WTC11 (cell line): ENCODE data around the gene OR4D5. TPM values are rescaled to one million over a fixed set of nuclear protein-coding genes. Genes with fewer than 3 reads are reported as not detected.

Source experiments
- ATAC-seq: fragments of 200-7000 bp; cut with Tn5 transposase; 2 replicates; pipeline ENCODE4 v1.10.0; 2021; ENCODE audit warnings: mild to moderate bottlenecking, moderate library complexity
- CTCF ChIA-PET: fragments of 300-600 bp; sonication (Branson Sonifier 250); formaldehyde crosslinking; loops from one replicate; lab custom pipeline; 2021; ENCODE audit warnings: antibody characterized with exemption; lab: Charles Lee
- POLR2A ChIA-PET: fragments of 350-600 bp; sonication (Branson Sonifier 250); formaldehyde crosslinking; loops from one replicate; lab custom pipeline; 2021; ENCODE audit warnings: antibody characterized with exemption; lab: Charles Lee
- DNase-seq: peaks from one replicate; pipeline ENCODE4 v3.0.0; 2021; ENCODE audit warnings: low spot score
- H3K27ac Mint-ChIP-seq: 2 replicates; pipeline ENCODE4 v1.8.0; 2021; ENCODE audit warnings: mixed read lengths
- H3K27me3 Mint-ChIP-seq: 2 replicates; pipeline ENCODE4 v1.8.0; 2021; ENCODE audit warnings: low read depth, mild to moderate bottlenecking, moderate library complexity, mixed read lengths
- H3K36me3 Mint-ChIP-seq: 2 replicates; pipeline ENCODE4 v1.8.0; 2021; ENCODE audit warnings: mixed read lengths
- H3K4me1 Mint-ChIP-seq: 2 replicates; pipeline ENCODE4 v1.8.0; 2022; ENCODE audit warnings: mixed read lengths
- H3K4me3 Mint-ChIP-seq: 2 replicates; pipeline ENCODE4 v1.8.0; 2021; ENCODE audit warnings: mild to moderate bottlenecking, moderate library complexity, mixed read lengths
- H3K9me3 Mint-ChIP-seq: 2 replicates; pipeline ENCODE4 v1.8.0; 2021; ENCODE audit warnings: mixed read lengths
- CDX4 ChIP-seq: fragments of 250-450 bp; sonication (Bioruptor Pico); IDR thresholded peaks from 2 replicates; pipeline ENCODE4 v1.9.0; 2021; ENCODE audit warnings: moderate library complexity, mild to moderate bottlenecking, inconsistent platforms, borderline replicate concordance
- CREM ChIP-seq: sonication (generic); formaldehyde crosslinking; IDR thresholded peaks from 2 replicates; pipeline ENCODE4 v1.8.1; 2022; ENCODE audit warnings: mild to moderate bottlenecking, missing genetic modification reagents, moderate library complexity
- E2F1 ChIP-seq: sonication (generic); formaldehyde crosslinking; IDR thresholded peaks from 2 replicates; pipeline ENCODE4 v1.8.0; 2022; ENCODE audit warnings: mild to moderate bottlenecking, missing genetic modification reagents
- ELF4 ChIP-seq: sonication (generic); formaldehyde crosslinking; IDR thresholded peaks from 2 replicates; pipeline ENCODE4 v1.8.1; 2022; ENCODE audit warnings: low read depth, mild to moderate bottlenecking, moderate library complexity, missing genetic modification reagents
- ERG ChIP-seq: fragments of 250-450 bp; sonication (Bioruptor Pico); IDR thresholded peaks from 2 replicates; pipeline ENCODE4 v1.8.0; 2021; ENCODE audit warnings: mild to moderate bottlenecking
- FOXJ3 ChIP-seq: sonication (generic); formaldehyde crosslinking; IDR thresholded peaks from 2 replicates; pipeline ENCODE4 v1.9.0; 2021; ENCODE audit warnings: missing genetic modification reagents, mild to moderate bottlenecking, borderline replicate concordance
- IRF1 ChIP-seq: sonication (generic); formaldehyde crosslinking; IDR thresholded peaks from 2 replicates; pipeline ENCODE4 v1.8.0; 2023; ENCODE audit warnings: missing genetic modification reagents
- KAT7 ChIP-seq: sonication (generic); formaldehyde crosslinking; IDR thresholded peaks from 2 replicates; pipeline ENCODE4 v1.8.1; 2023; ENCODE audit warnings: missing genetic modification reagents, mild to moderate bottlenecking, borderline replicate concordance
- MYBL2 ChIP-seq: sonication (generic); formaldehyde crosslinking; IDR thresholded peaks from 2 replicates; pipeline ENCODE4 v1.8.1; 2023; ENCODE audit warnings: mild to moderate bottlenecking, moderate library complexity, missing genetic modification reagents
- NFE2L1 ChIP-seq: sonication (generic); formaldehyde crosslinking; IDR thresholded peaks from 2 replicates; pipeline ENCODE4 v1.8.1; 2023; ENCODE audit warnings: missing genetic modification reagents
- NR1H2 ChIP-seq: sonication (generic); formaldehyde crosslinking; IDR thresholded peaks from 2 replicates; pipeline ENCODE4 v1.9.0; 2021; ENCODE audit warnings: mild to moderate bottlenecking, moderate library complexity, missing genetic modification reagents
- NR3C1 ChIP-seq: sonication (generic); formaldehyde crosslinking; conservative IDR thresholded peaks from 2 replicates; pipeline ENCODE4 v1.8.1; 2023; ENCODE audit warnings: low read depth, mild to moderate bottlenecking, missing genetic modification reagents
- SMAD3 ChIP-seq: sonication (generic); formaldehyde crosslinking; IDR thresholded peaks from 2 replicates; pipeline ENCODE4 v1.8.0; 2022; ENCODE audit warnings: missing genetic modification reagents, mild to moderate bottlenecking, borderline replicate concordance
- SMAD4 ChIP-seq: sonication (generic); formaldehyde crosslinking; IDR thresholded peaks from 2 replicates; pipeline ENCODE4 v1.8.0; 2022; ENCODE audit warnings: mild to moderate bottlenecking, missing genetic modification reagents
- TEAD1 ChIP-seq: sonication (generic); formaldehyde crosslinking; IDR thresholded peaks from 2 replicates; pipeline ENCODE4 v1.8.0; 2022; ENCODE audit warnings: mild to moderate bottlenecking, missing genetic modification reagents
- ZMAT4 ChIP-seq: fragments of 250-450 bp; sonication (Bioruptor Pico); IDR thresholded peaks from 2 replicates; pipeline ENCODE4 v1.9.0; 2021; ENCODE audit warnings: mild to moderate bottlenecking
- ZNF232 ChIP-seq: sonication (generic); formaldehyde crosslinking; IDR thresholded peaks from 2 replicates; pipeline ENCODE4 v1.8.0; 2022; ENCODE audit warnings: mild to moderate bottlenecking, missing genetic modification reagents
- ZNF263 ChIP-seq: sonication (generic); formaldehyde crosslinking; IDR thresholded peaks from 2 replicates; pipeline ENCODE4 v1.8.1; 2022; ENCODE audit warnings: low read depth, mild to moderate bottlenecking, moderate library complexity, missing genetic modification reagents
- ZNF317 ChIP-seq: sonication (generic); formaldehyde crosslinking; IDR thresholded peaks from 2 replicates; pipeline ENCODE4 v1.8.1; 2023; ENCODE audit warnings: low read depth, mild to moderate bottlenecking, moderate library complexity, missing genetic modification reagents, borderline replicate concordance
- ZNF396 ChIP-seq: fragments of 250-450 bp; sonication (Bioruptor Pico); IDR thresholded peaks from 2 replicates; pipeline ENCODE4 v1.8.0; 2021; ENCODE audit warnings: mild to moderate bottlenecking, moderate library complexity, borderline replicate concordance
- ZNF425 ChIP-seq: fragments of 250-450 bp; sonication (Bioruptor Pico); conservative IDR thresholded peaks from 2 replicates; pipeline ENCODE4 v1.9.0; 2021; ENCODE audit warnings: mild to moderate bottlenecking
- total RNA-seq: library from RNA; stranded (reverse); gene quantifications from 3 replicates; pipeline ENCODE4 v1.2.3, GENCODE V29; 2021

Gene OR4D5
- total RNA-seq, 1 experiment from 2014 or later, result not detected

GRCh38 chr11:123943738-123944137 lies 4.3 kb downstream of the OR4D5 start, which contains the start of gene OR6T1:
TSS of gene OR6T1 (minus strand) at chr11:123943838. CDS start at chr11:123943838, 0 bp downstream.
- ChIA-PET CTCF (no interaction called here), POLR2A (no interaction called here)
- no peak for ATAC-seq

GRCh38 chr11:123945132-123945531 lies 5.7 kb downstream of the OR4D5 start:
- CTCF ChIA-PET, result no interaction called here
- H3K4me3 Mint-ChIP-seq, result no peak overlapping the region
- H3K9me3 Mint-ChIP-seq, result peaks cover 7% of the 10 kb centered on the region
- ATAC-seq (no peak), DNase-seq (no peak)
- H3K27me3 Mint-ChIP-seq, result no peaks in the 10 kb centered on the region
- no peaks in the 10 kb centered on the region for H3K36me3 Mint-ChIP-seq
- POLR2A ChIA-PET, result no interaction called here
- no peaks in the 10 kb centered on the region for H3K4me1 Mint-ChIP-seq
- no peak overlapping the region for H3K27ac Mint-ChIP-seq
- TF ChIP-seq ELF4 (CRISPR knock-in tag) (no peak), ZNF232 (CRISPR knock-in tag) (no peak), FOXJ3 (CRISPR knock-in tag) (no peak), CDX4 (CRISPR knock-in tag) (no peak), CREM (CRISPR knock-in tag) (no peak), ZNF425 (no peak), ZNF317 (CRISPR knock-in tag) (no peak), MYBL2 (no peak), NR3C1 (CRISPR knock-in tag) (no peak), ZMAT4 (CRISPR knock-in tag) (no peak)

More at GRCh38 chr11:123943738-123944137, 4.3 kb downstream of the OR4D5 start, which contains the start of gene OR6T1:
- Mint-ChIP-seq H3K9me3 (peaks cover 11% of the 10 kb centered on the region), H3K36me3 (no peaks in the 10 kb centered on the region), H3K4me3 (no peak within 1 kb of the TSS), H3K4me1 (no peaks in the 10 kb centered on the region), H3K27ac (no peak within 1 kb of the TSS), H3K27me3 (no peaks in the 10 kb centered on the region)
- TF ChIP-seq NR1H2 (CRISPR knock-in tag), result no peak
- no peak for TF ChIP-seq TEAD1 (CRISPR knock-in tag)
- TF ChIP-seq ERG, result no peak
- no peak for TF ChIP-seq IRF1 (CRISPR knock-in tag)
- no peak for TF ChIP-seq ZNF263 (CRISPR knock-in tag)
- no peak for TF ChIP-seq SMAD3 (CRISPR knock-in tag)
- no peak for TF ChIP-seq E2F1 (CRISPR knock-in tag)
- no peak for TF ChIP-seq KAT7
- TF ChIP-seq NFE2L1, result no peak
- TF ChIP-seq ZNF396 (CRISPR knock-in tag), result no peak
- TF ChIP-seq SMAD4 (CRISPR knock-in tag), result no peak
- TF ChIP-seq CREM (CRISPR knock-in tag), result no peak
- DNase-seq, result no peak
